ENCODE measurements around the gene CDC73. TPM values are rescaled to one million over a fixed set of nuclear protein-coding genes. Genes with fewer than 3 reads are reported as not detected.

CDC73 gene
- total RNA-seq, 2 donors from 2014 or later: 52.8 to 53.0 TPM

GRCh38 chr1:193219391-193219790 is 97.6 kb downstream of the CDC73 start:
- WGBS, 2 experiments (ENCODE audit: insufficient coverage in 1 of 2, insufficient read length in 1 of 2): 98 to 100% methylated on average over 2 to 4 of the region's 4 CpGs

GRCh38 chr1:193221651-193222050 is 99.8 kb downstream of the CDC73 start:
- H3K9ac ChIP-seq (ENCODE audit: extremely low read depth, low read length, poor library complexity, severe bottlenecking): no peak overlapping the region
- no peak overlapping the region for H3K4me3 Mint-ChIP-seq
- peaks cover 3% of the 10 kb centered on the region for H3K9me3 Mint-ChIP-seq
- peaks cover 36% of the 10 kb centered on the region for H3K36me3 ChIP-seq (ENCODE audit: control insufficient read depth, insufficient read depth, low read length)
- H3K9me3 ChIP-seq (ENCODE audit: control insufficient read depth, low read length): no peaks in the 10 kb centered on the region
- DNase-seq: no peak
- no peak overlapping the region for H3K27ac Mint-ChIP-seq
- no peaks in the 10 kb centered on the region for H3K27me3 ChIP-seq (ENCODE audit: control insufficient read depth, insufficient read depth, low read length, poor library complexity, severe bottlenecking)
- TF ChIP-seq CTCF (conservative IDR thresholded peaks at IDR 0.05): no peak
- H3K27ac ChIP-seq (ENCODE audit: low read depth, low read length): no peak overlapping the region
- peaks cover 48% of the 10 kb centered on the region for H3K36me3 Mint-ChIP-seq (ENCODE audit: low read depth)
- H3K27me3 Mint-ChIP-seq (ENCODE audit: insufficient read depth): no peaks in the 10 kb centered on the region
- H3K4me3 ChIP-seq (ENCODE audit: low read length): no peak overlapping the region
- H3K4me1 ChIP-seq (ENCODE audit: control insufficient read depth, insufficient read depth, low read length): no peaks in the 10 kb centered on the region
- peaks cover 24% of the 10 kb centered on the region for H3K4me1 Mint-ChIP-seq

More at GRCh38 chr1:193219391-193219790, 97.6 kb downstream of the CDC73 start:
- Histone ChIP-seq H3K27ac (ENCODE audit: low read depth, low read length) (no peak overlapping the region), H3K4me1 (ENCODE audit: control insufficient read depth, insufficient read depth, low read length) (no peaks in the 10 kb centered on the region), H3K9ac (ENCODE audit: extremely low read depth, low read length, poor library complexity, severe bottlenecking) (no peak overlapping the region), H3K4me3 (ENCODE audit: low read length) (no peak overlapping the region), H3K36me3 (ENCODE audit: control insufficient read depth, insufficient read depth, low read length) (peaks cover 48% of the 10 kb centered on the region), H3K27me3 (ENCODE audit: control insufficient read depth, insufficient read depth, low read length, poor library complexity, severe bottlenecking) (no peaks in the 10 kb centered on the region), H3K9me3 (ENCODE audit: control insufficient read depth, low read length) (peaks cover 16% of the 10 kb centered on the region)
- no peaks in the 10 kb centered on the region for H3K9me3 Mint-ChIP-seq
- no peak overlapping the region for H3K4me3 Mint-ChIP-seq
- H3K27ac Mint-ChIP-seq: no peak overlapping the region
- no peaks in the 10 kb centered on the region for H3K27me3 Mint-ChIP-seq (ENCODE audit: insufficient read depth)
- DNase-seq: no peak
- peaks cover 51% of the 10 kb centered on the region for H3K36me3 Mint-ChIP-seq (ENCODE audit: low read depth)
- peaks cover 24% of the 10 kb centered on the region for H3K4me1 Mint-ChIP-seq
- TF ChIP-seq CTCF (conservative IDR thresholded peaks at IDR 0.05): no peak

- Histone ChIP-seq H3K9me3 (ENCODE audit: control insufficient read depth, low read length) (no peaks in the 10 kb centered on the region), H3K4me1 (ENCODE audit: control insufficient read depth, insufficient read depth, low read length) (no peaks in the 10 kb centered on the region), H3K27ac (ENCODE audit: low read depth, low read length) (peak overlapping the region; percentile 55), H3K4me3 (ENCODE audit: low read length) (no peak overlapping the region), H3K9ac (ENCODE audit: extremely low read depth, low read length, poor library complexity, severe bottlenecking) (no peak overlapping the region), H3K36me3 (ENCODE audit: control insufficient read depth, insufficient read depth, low read length) (peaks cover 32% of the 10 kb centered on the region), H3K27me3 (ENCODE audit: control insufficient read depth, insufficient read depth, low read length, poor library complexity, severe bottlenecking) (no peaks in the 10 kb centered on the region)
- H3K4me1 Mint-ChIP-seq: peaks cover 20% of the 10 kb centered on the region
- no peaks in the 10 kb centered on the region for H3K27me3 Mint-ChIP-seq (ENCODE audit: insufficient read depth)
- H3K4me3 Mint-ChIP-seq: no peak overlapping the region
- WGBS, 2 experiments (ENCODE audit: insufficient coverage in 1 of 2, insufficient read length in 1 of 2): 92% methylated on average over 2 to 8 of the region's 8 CpGs
- peaks cover 3% of the 10 kb centered on the region for H3K9me3 Mint-ChIP-seq
- DNase-seq: no peak
- H3K27ac Mint-ChIP-seq: no peak overlapping the region
- no peak for TF ChIP-seq CTCF (conservative IDR thresholded peaks at IDR 0.05)
- H3K36me3 Mint-ChIP-seq (ENCODE audit: low read depth): peaks cover 44% of the 10 kb centered on the region
These were observed 100.3 kb downstream of the CDC73 start for GRCh38 chr1:193222056-193222615.

All from endodermal cell (in vitro differentiated cells).